Measurements from ENCODE around the gene TMEM132D.

The TMEM132D gene

GRCh38 chr12:129226005-129226404, 677.8 kb downstream of the TMEM132D start:
- TF ChIP-seq CTCF (conservative IDR thresholded peaks at IDR 0.05; ENCODE audit: low read depth, low read length): no peak
- Histone ChIP-seq H3K79me2 (ENCODE audit: insufficient read depth, low read depth) (no peaks in the 10 kb centered on the region), H3K36me3 (ENCODE audit: insufficient read depth) (no peaks in the 10 kb centered on the region), H4K20me1 (ENCODE audit: insufficient read depth) (no peaks in the 10 kb centered on the region), H3K27me3 (ENCODE audit: insufficient read depth, low read depth) (no peaks in the 10 kb centered on the region), H2AFZ (ENCODE audit: low read depth) (no peak overlapping the region), H3K4me2 (no peak overlapping the region), H3K4me3 (IDR thresholded peaks at IDR 0.05; ENCODE audit: insufficient read depth, low read depth, low read length) (no peak overlapping the region), H3K9ac (no peak overlapping the region), H3K27ac (no peak overlapping the region), H3K4me1 (ENCODE audit: low read depth, poor library complexity, severe bottlenecking) (no peaks in the 10 kb centered on the region)

- H3K36me3 ChIP-seq (ENCODE audit: insufficient read depth): no peaks in the 10 kb centered on the region
- no peak for TF ChIP-seq CTCF (conservative IDR thresholded peaks at IDR 0.05; ENCODE audit: low read depth, low read length)
- no peaks in the 10 kb centered on the region for H4K20me1 ChIP-seq (ENCODE audit: insufficient read depth)
- H3K4me3 ChIP-seq (IDR thresholded peaks at IDR 0.05; ENCODE audit: insufficient read depth, low read depth, low read length): no peak overlapping the region
- no peak overlapping the region for H3K4me2 ChIP-seq
- H3K27ac ChIP-seq: no peak overlapping the region
- H2AFZ ChIP-seq (ENCODE audit: low read depth): no peak overlapping the region
- H3K27me3 ChIP-seq (ENCODE audit: insufficient read depth, low read depth): no peaks in the 10 kb centered on the region
- no peak overlapping the region for H3K9ac ChIP-seq
- H3K79me2 ChIP-seq (ENCODE audit: insufficient read depth, low read depth): no peaks in the 10 kb centered on the region
- no peaks in the 10 kb centered on the region for H3K4me1 ChIP-seq (ENCODE audit: low read depth, poor library complexity, severe bottlenecking)
These were observed 688.3 kb downstream of the TMEM132D start for GRCh38 chr12:129215556-129215955.

- no peaks in the 10 kb centered on the region for H3K36me3 ChIP-seq (ENCODE audit: insufficient read depth)
- no peak overlapping the region for H3K4me2 ChIP-seq
- H3K27ac ChIP-seq: no peak overlapping the region
- no peaks in the 10 kb centered on the region for H4K20me1 ChIP-seq (ENCODE audit: insufficient read depth)
- H3K79me2 ChIP-seq (ENCODE audit: insufficient read depth, low read depth): no peaks in the 10 kb centered on the region
- H3K9ac ChIP-seq: no peak overlapping the region
- H3K4me3 ChIP-seq (IDR thresholded peaks at IDR 0.05; ENCODE audit: insufficient read depth, low read depth, low read length): no peak overlapping the region
- TF ChIP-seq CTCF (conservative IDR thresholded peaks at IDR 0.05; ENCODE audit: low read depth, low read length): no peak
- H2AFZ ChIP-seq (ENCODE audit: low read depth): no peak overlapping the region
- H3K27me3 ChIP-seq (ENCODE audit: insufficient read depth, low read depth): no peaks in the 10 kb centered on the region
- no peaks in the 10 kb centered on the region for H3K4me1 ChIP-seq (ENCODE audit: low read depth, poor library complexity, severe bottlenecking)
These were observed 690.3 kb downstream of the TMEM132D start for GRCh38 chr12:129213551-129213950.

GRCh38 chr12:129211862-129212630, 691.8 kb downstream of the TMEM132D start:
- Histone ChIP-seq H3K36me3 (ENCODE audit: insufficient read depth) (no peaks in the 10 kb centered on the region), H2AFZ (ENCODE audit: low read depth) (no peak overlapping the region), H3K4me3 (IDR thresholded peaks at IDR 0.05; ENCODE audit: insufficient read depth, low read depth, low read length) (no peak overlapping the region), H3K4me2 (no peak overlapping the region), H3K79me2 (ENCODE audit: insufficient read depth, low read depth) (no peaks in the 10 kb centered on the region), H3K27ac (no peak overlapping the region), H3K4me1 (ENCODE audit: low read depth, poor library complexity, severe bottlenecking) (no peaks in the 10 kb centered on the region), H4K20me1 (ENCODE audit: insufficient read depth) (no peaks in the 10 kb centered on the region), H3K9ac (no peak overlapping the region), H3K27me3 (ENCODE audit: insufficient read depth, low read depth) (no peaks in the 10 kb centered on the region)
- no peak for TF ChIP-seq CTCF (conservative IDR thresholded peaks at IDR 0.05; ENCODE audit: low read depth, low read length)
